ENCODE results near the gene SLK.

The SLK gene

GRCh38 chr10:104053201-104053600 is 86.3 kb downstream of the SLK start:
- no peak for DNase-seq (ENCODE audit: low read depth in 2 of 2)

DNA sequence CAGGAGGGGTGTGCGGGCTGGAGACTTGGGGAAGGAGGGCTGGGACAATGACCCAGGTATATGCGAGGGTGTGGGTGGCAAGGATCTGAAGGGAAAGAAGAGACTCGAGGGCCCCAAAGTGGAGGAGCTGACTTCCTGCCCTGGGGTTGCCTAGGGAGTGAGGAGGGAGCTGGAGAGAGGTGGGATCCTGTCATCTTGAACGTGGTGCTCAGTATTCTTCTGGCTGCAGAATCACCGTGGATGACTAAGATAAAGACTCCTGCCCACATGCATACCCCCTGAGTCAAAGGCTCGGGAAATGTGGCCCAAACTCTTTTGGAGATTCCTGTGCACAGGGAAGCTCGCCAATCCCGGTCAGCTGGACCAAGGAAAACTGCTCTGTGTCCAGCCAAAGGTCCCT is 87.5 kb downstream of the SLK start:
- no peak for DNase-seq (ENCODE audit: low read depth in 2 of 2)

DNA sequence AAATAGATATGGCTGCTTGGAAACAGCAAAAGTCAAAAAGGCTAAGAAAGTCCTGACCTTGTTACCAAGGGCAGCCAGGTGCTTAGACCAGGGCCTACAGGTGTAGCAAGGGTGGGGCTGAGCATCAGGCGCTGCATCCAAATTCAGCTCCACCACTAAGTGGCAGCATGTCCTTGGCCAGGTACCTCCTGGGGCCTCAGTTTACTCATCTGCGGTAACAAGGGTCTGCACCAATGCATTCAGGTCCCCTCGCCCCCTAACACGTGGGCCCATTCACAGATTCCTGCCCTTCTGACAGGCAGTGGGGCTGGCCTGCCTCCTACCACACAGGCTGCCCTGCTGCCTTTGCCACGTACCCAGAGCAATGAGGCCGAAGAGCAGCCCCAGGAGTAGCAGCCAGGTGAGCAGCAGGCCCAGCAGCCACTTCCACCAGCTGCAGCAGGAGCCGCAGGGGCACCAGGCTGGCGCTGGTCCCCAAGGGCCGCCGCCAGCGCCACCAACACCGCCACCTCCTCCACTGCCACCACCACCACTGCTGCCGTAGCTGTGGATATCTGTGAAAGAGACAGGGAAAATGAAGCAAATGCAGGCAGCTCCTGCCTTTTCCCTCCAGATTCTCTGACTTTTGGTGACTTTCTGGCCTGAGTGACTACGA is 89.8 kb downstream of the SLK start:
- DNase-seq (ENCODE audit: low read depth in 2 of 2): no peak

DNA sequence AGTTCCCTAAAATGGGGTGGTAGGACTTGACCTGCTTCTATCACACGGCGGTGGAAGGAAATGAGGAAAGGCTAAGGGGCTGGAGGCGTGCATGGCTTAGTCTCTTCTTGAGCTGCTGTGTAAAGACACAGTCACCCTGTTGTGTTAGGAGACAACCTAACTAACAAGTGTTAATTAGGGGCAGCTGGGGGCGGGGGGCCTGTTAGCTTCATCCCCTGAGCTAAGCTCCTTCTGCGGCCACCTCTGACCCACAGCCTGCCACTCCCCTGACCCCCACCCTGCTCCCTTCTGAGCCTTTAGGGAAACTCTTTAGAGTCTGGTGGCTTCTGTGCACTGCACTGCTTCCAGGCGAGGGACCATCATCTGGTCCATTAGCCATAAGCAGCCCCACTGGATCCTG is 90.8 kb downstream of the SLK start:
- no peak for DNase-seq (ENCODE audit: low read depth in 2 of 2)

DNA sequence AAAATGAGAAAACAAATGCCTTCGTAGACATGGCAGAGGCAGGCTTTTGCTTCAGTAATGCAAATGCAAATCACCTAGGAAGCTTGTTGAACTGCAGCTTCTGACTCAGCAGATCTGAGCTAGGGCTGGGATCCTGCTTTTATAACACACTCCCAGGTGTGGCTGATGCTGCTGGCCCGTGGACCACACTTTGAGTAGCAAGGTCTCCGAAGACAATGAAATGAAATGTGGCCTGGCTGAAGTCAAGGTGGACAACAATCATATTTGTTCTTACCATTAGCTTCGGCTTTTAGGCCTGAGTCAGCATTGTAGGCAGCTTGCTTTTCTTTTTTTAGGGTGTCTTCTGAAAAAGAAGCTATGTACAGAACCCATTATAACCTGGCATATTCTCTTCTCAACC is 92.4 kb downstream of the SLK start:
- DNase-seq (ENCODE audit: low read depth in 2 of 2): no peak

- DNase-seq (ENCODE audit: low read depth in 2 of 2): no peak
Measured at GRCh38 chr10:104061196-104061595, 94.3 kb downstream of the SLK start.

DNA sequence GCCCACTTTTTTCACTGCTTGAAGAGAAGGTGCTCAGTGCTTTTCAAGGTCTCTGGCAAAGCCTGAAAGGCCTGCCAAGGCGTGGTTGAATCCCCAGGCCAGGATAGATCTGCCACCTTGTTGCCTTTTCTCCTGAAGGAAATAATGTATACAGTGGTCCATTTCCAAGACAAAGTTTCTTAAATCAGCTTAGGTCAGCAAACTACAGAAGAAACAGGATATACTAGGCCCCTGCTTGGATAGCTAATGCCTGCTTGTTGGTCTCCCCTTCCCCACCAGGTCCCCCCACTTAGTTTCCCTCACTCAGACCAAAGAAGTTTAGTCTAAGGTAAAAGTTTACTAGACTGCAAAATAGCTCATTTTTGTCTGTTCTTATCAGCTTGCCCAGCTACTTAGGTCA is 98.8 kb downstream of the SLK start:
- no peak for DNase-seq (ENCODE audit: low read depth in 2 of 2)

DNA sequence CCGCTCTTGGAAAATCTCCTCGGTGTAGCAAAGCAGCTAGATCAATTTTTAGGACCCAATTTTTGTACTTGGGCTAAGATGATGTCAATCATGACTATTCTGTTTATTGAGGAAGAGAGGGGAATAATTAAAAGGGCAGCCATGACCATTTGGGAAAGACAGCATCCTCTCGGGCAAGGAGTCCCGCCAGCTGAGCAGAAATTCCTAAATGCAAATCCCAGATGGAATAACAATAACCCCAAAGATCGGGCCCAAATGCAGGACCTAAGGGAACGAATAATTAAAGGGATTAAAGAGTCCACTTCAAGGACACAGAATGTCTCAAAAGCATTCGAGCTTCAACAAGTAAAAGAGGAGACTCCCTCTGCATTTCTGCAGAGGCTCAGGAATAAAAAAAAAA is 100.0 kb downstream of the SLK start:
- DNase-seq (ENCODE audit: low read depth in 2 of 2): no peak

- no peak for DNase-seq (ENCODE audit: low read depth in 2 of 2)
Measured at GRCh38 chr10:104067525-104067924, 100.6 kb downstream of the SLK start.

- DNase-seq (ENCODE audit: low read depth in 2 of 2): no peak
Measured at GRCh38 chr10:104069613-104070012, 102.7 kb downstream of the SLK start.

DNA sequence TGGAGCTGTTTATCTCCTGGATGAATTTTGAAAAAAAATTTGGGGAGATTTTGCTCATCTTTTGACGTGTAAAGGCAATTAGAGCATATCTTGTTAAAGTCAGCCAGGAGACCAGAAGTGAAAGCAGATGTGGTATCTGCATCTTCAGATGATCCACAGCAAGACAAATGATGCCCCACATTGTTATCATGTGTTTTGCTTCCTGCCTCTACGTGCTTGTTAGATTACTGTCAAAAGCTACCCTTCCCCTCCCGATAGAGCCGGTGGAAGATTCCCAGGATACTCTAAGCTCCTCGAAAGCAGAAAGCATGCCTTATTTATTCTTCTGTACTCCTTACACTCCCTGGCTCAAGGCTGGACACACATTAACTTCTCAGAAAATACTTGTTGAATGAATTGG is 105.8 kb downstream of the SLK start:
- no peak for DNase-seq (ENCODE audit: low read depth in 2 of 2)

DNA sequence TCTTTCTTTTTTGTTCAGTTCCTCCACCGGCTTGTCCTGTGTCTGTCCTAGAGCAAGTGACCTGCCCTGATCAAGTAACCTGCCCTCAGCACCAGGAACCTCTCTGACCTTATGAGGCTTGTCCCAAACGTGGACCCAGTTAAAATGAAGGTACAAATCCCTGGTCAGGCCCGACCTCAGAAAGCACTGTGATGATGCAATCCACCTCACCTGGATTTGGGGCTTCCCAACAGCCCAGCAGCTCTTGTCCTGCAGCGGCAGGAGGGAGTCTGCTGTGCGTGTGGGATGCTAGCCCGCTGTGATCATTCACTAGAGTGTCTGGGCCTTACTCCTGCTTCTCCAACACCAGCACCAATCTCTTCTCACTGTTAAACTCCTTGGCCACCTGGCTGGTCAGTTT is 107.6 kb downstream of the SLK start:
- no peak for DNase-seq (ENCODE audit: low read depth in 2 of 2)

- no peak for DNase-seq (ENCODE audit: low read depth in 2 of 2)
Measured at GRCh38 chr10:104076743-104077160, 109.8 kb downstream of the SLK start.

DNA sequence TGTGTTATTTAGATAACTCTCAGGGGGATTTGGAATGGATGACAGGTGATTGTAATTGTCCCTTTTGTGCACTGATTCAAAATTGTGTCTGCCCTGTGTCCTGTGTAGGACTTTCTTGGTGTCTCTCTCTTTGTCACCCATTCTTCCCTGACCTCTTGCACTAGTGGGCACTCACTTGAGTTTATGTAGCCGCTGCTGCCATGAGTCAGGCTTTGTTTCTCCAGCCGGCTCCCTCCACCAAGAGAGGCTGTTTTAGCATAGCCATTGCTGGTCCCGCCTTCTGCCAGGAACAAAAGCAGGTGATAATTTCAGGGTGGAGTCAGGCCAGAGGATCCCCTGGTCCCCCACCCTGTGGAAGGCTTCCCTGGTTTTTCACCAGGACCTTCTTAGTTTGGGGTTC is 110.3 kb downstream of the SLK start:
- no peak for DNase-seq (ENCODE audit: low read depth in 2 of 2)

DNA sequence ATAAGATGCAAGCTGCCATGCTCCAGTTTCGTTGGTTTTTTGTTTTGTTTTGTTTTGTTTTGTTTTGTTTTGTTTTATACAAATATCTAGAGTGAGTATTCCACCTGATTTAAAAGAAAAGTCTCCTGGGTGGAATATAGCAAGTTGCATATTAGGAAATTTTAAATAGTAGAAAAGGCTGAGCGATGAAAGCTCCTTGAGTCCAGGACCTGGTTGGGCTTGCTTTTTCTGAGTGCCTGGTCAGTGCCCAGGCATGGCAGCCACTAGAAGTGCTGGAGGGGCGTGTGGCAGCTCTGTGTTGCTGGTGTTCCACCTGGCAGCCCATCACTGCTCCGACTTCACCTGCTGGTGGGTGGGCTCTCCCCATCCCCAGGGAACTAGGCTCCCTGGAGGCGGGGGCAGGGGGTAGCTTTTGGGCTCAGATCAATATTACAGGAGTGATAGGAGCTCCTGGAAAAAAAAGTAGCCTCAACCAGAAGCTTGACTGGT is 110.8 kb downstream of the SLK start:
- DNase-seq (ENCODE audit: low read depth in 2 of 2): no peak
